H1 (cell line): Measurements from ENCODE around the gene ALDH4A1. TPM values are rescaled to one million over a fixed set of nuclear protein-coding genes. Genes with fewer than 3 reads are reported as not detected.

Source experiments
- CTCF ChIA-PET: fragments of 300-600 bp; sonication (Branson Sonifier 250); formaldehyde crosslinking; loops from one replicate; lab custom pipeline; 2021; ENCODE audit not compliant: partially characterized antibody; lab: Charles Lee
- POLR2A ChIA-PET: fragments of 300-600 bp; sonication (Branson Sonifier 250); formaldehyde crosslinking; loops from one replicate; lab custom pipeline; 2021; ENCODE audit warnings: inconsistent platforms; ENCODE audit not compliant: partially characterized antibody; lab: Charles Lee
- DNase-seq, 2 experiments: peaks; one replicate each; pipeline versions ENCODE4 v3.0.0 to v3.0.0-alpha.2; 2010 to 2022; ENCODE audit warnings: low spot score in 2 of 2, low read depth in 1 of 2, mixed read lengths in 1 of 2
- FAIRE-seq: peaks from 2 replicates; lab custom pipeline; 2011; peaks lifted over from hg19 to GRCh38; lab: Jason Lieb, UNC
- H2AFZ ChIP-seq: 2 replicates; pipeline ENCODE4 v1.8.1; 2012; ENCODE audit warnings: low read length, inconsistent platforms
- H2AK5ac ChIP-seq: 2 replicates; pipeline ENCODE4 v1.6.1; 2013; ENCODE audit warnings: low read depth, low read length
- H2BK120ac ChIP-seq: replicated peaks from 2 replicates; pipeline ENCODE3; 2013; ENCODE audit warnings: low read depth, low read length, inconsistent platforms
- H2BK12ac ChIP-seq: 2 replicates; pipeline ENCODE4 v1.6.1; 2013; ENCODE audit warnings: low read depth, low read length
- H2BK15ac ChIP-seq: 2 replicates; pipeline ENCODE4 v1.6.1; 2013; ENCODE audit warnings: low read length
- H2BK20ac ChIP-seq: 2 replicates; pipeline ENCODE4 v1.6.1; 2013; ENCODE audit warnings: low read length
- H2BK5ac ChIP-seq: 2 replicates; pipeline ENCODE4 v1.6.1; 2013; ENCODE audit warnings: low read depth, low read length
- H3K14ac ChIP-seq: 2 replicates; pipeline ENCODE4 v1.6.1; 2013; ENCODE audit warnings: inconsistent platforms; ENCODE audit not compliant: insufficient read length
- H3K18ac ChIP-seq: 2 replicates; pipeline ENCODE4 v1.6.1; 2013; ENCODE audit warnings: low read length; ENCODE audit errors: extremely low read depth
- H3K23ac ChIP-seq: 2 replicates; pipeline ENCODE4 v1.6.1; 2013; ENCODE audit warnings: inconsistent platforms; ENCODE audit not compliant: insufficient read length
- H3K23me2 ChIP-seq: 2 replicates; pipeline ENCODE4 v1.6.1; 2013; ENCODE audit warnings: low read depth, low read length
- H3K27ac ChIP-seq: 2 replicates; pipeline ENCODE4 v1.6.1; 2011; ENCODE audit warnings: low read depth, low read length, inconsistent platforms
- H3K27me3 ChIP-seq, 4 experiments: replicated peaks in 1 of 4; 1 replicate in 1 of 4; 2 replicates in 3 of 4; pipeline versions ENCODE4 v1.6.1 to v1.8.1; 2011 to 2013; ENCODE audit warnings: low read length in 3 of 4, mild to moderate bottlenecking in 3 of 4, inconsistent platforms in 2 of 4, mixed read lengths in 2 of 4, moderate library complexity in 1 of 4; ENCODE audit not compliant: control insufficient read depth in 3 of 4, insufficient read depth in 3 of 4; ENCODE audit errors: extremely low read depth in 1 of 4
- H3K36me3 ChIP-seq, 4 experiments: 2 replicates each; pipeline versions ENCODE4 v1.6.1 to v1.8.1; 2011 to 2013; ENCODE audit warnings: mild to moderate bottlenecking in 4 of 4, low read length in 3 of 4, moderate library complexity in 2 of 4, control low read depth in 1 of 4, inconsistent platforms in 1 of 4; ENCODE audit not compliant: insufficient read depth in 4 of 4, control insufficient read depth in 2 of 4
- H3K4ac ChIP-seq: replicated peaks from 2 replicates; pipeline ENCODE3; 2013; ENCODE audit warnings: low read length, low read depth, mixed read lengths, inconsistent platforms; ENCODE audit not compliant: insufficient read length
- H3K4me1 ChIP-seq, 4 experiments: replicated peaks in 1 of 4; 1 replicate in 1 of 4; 2 replicates in 3 of 4; pipeline versions ENCODE4 v1.6.1 to v1.8.1; 2011 to 2013; ENCODE audit warnings: low read length in 3 of 4, inconsistent platforms in 2 of 4, mixed read lengths in 1 of 4; ENCODE audit not compliant: insufficient read depth in 4 of 4, control insufficient read depth in 3 of 4
- H3K4me2 ChIP-seq, 2 experiments: 2 replicates each; pipeline versions ENCODE4 v1.6.1 to v1.8.1; 2011 to 2013; ENCODE audit warnings: low read depth in 2 of 2, low read length in 2 of 2, control low read depth in 1 of 2, inconsistent platforms in 1 of 2, mild to moderate bottlenecking in 1 of 2; ENCODE audit not compliant: insufficient read depth in 1 of 2
- H3K4me3 ChIP-seq, 4 experiments: fragments of 200-600, 300-600 bp in 1 of 4; sonication (generic), shearing (Covaris generic), sonication (Bioruptor Twin) in 1 of 4; 2 replicates each; pipeline versions ENCODE4 v1.5.1 to v1.8.1; 2011 to 2016; ENCODE audit warnings: low read length in 4 of 4, low read depth in 3 of 4, control low read depth in 2 of 4, inconsistent platforms in 2 of 4, mild to moderate bottlenecking in 2 of 4, mixed read lengths in 1 of 4, moderate library complexity in 1 of 4; ENCODE audit not compliant: insufficient read depth in 2 of 4; ENCODE audit errors: extremely low read depth in 1 of 4
- H3K56ac ChIP-seq: replicated peaks from 2 replicates; pipeline ENCODE3; 2013; ENCODE audit warnings: low read depth, mild to moderate bottlenecking, mixed read lengths, low read length, inconsistent platforms; ENCODE audit not compliant: insufficient read length
- H3K79me1 ChIP-seq: 2 replicates; pipeline ENCODE4 v1.6.1; 2013; ENCODE audit warnings: low read depth, low read length, control low read depth
- H3K79me2 ChIP-seq, 2 experiments: 2 replicates each; pipeline versions ENCODE4 v1.6.1 to v1.8.1; 2012 to 2013; ENCODE audit warnings: low read length in 2 of 2, mild to moderate bottlenecking in 2 of 2, inconsistent platforms in 1 of 2; ENCODE audit not compliant: insufficient read depth in 2 of 2, control insufficient read depth in 1 of 2
- H3K9ac ChIP-seq, 4 experiments: replicated peaks in 1 of 4; 1 replicate in 1 of 4; 2 replicates in 3 of 4; pipeline versions ENCODE4 v1.6.1 to v1.8.1; 2011 to 2013; ENCODE audit warnings: low read depth in 3 of 4, low read length in 3 of 4, control low read depth in 2 of 4, mild to moderate bottlenecking in 2 of 4, moderate library complexity in 2 of 4, inconsistent platforms in 1 of 4; ENCODE audit errors: extremely low read depth in 1 of 4
- H3K9me3 ChIP-seq, 2 experiments: 2 replicates each; pipeline versions ENCODE4 v1.6.1 to v1.8.1; 2012 to 2013; ENCODE audit warnings: mild to moderate bottlenecking in 2 of 2, moderate library complexity in 2 of 2, control low read depth in 1 of 2, inconsistent platforms in 1 of 2, low read depth in 1 of 2, low read length in 1 of 2, mixed read lengths in 1 of 2; ENCODE audit not compliant: insufficient read depth in 2 of 2
- H4K20me1 ChIP-seq, 2 experiments: replicated peaks in 1 of 2; 2 replicates each; pipeline versions ENCODE3 to v1.8.1; 2011 to 2013; ENCODE audit warnings: inconsistent platforms in 2 of 2, low read length in 2 of 2, mild to moderate bottlenecking in 1 of 2; ENCODE audit not compliant: insufficient read depth in 2 of 2, control insufficient read depth in 1 of 2
- H4K5ac ChIP-seq: 2 replicates; pipeline ENCODE4 v1.6.1; 2013; ENCODE audit warnings: low read length, low read depth, mixed read lengths, inconsistent platforms; ENCODE audit not compliant: insufficient read length
- H4K8ac ChIP-seq: 2 replicates; pipeline ENCODE4 v1.8.0; 2013; ENCODE audit warnings: mild to moderate bottlenecking, moderate library complexity, low read length, inconsistent platforms; ENCODE audit not compliant: insufficient read depth; ENCODE audit errors: extremely low read depth
- H4K91ac ChIP-seq: replicated peaks from 2 replicates; pipeline ENCODE3; 2013; ENCODE audit warnings: low read length, mixed read lengths, inconsistent platforms; ENCODE audit not compliant: insufficient read length
- CBX5 ChIP-seq: fragments of 300-800, 300-1000 bp; sonication (generic); IDR thresholded peaks from 2 replicates; pipeline ENCODE4 v1.7.1; 2016; ENCODE audit warnings: antibody characterized with exemption, low read length, low read depth
- EGR1 ChIP-seq: IDR thresholded peaks from 2 replicates; pipeline ENCODE4 v1.6.1; 2011; ENCODE audit warnings: low read depth, low read length, borderline replicate concordance
- EZH2 ChIP-seq: fragments of 200-600 bp; sonication (generic); IDR thresholded peaks from 2 replicates; pipeline ENCODE4 v1.7.1; 2012; ENCODE audit warnings: low read depth, mild to moderate bottlenecking, moderate library complexity, low read length, inconsistent platforms; ENCODE audit not compliant: severe bottlenecking
- KDM1A ChIP-seq: fragments of 200-600, 300-600 bp; sonication (generic); IDR thresholded peaks from 2 replicates; pipeline ENCODE4 v1.7.1; 2016; ENCODE audit warnings: mild to moderate bottlenecking, low read length, borderline replicate concordance
- MAFK ChIP-seq: IDR thresholded peaks from 2 replicates; pipeline ENCODE4 v1.6.1; 2012; ENCODE audit warnings: low read depth, mild to moderate bottlenecking, improper control_type of control experiment, low read length
- SAP30 ChIP-seq: fragments of 300-600 bp; sonication (generic); IDR thresholded peaks from 2 replicates; pipeline ENCODE4 v1.7.1; 2012; ENCODE audit warnings: low read length, moderate library complexity, mild to moderate bottlenecking, inconsistent platforms; ENCODE audit not compliant: insufficient read depth, insufficient replicate concordance
- SP2 ChIP-seq: IDR thresholded peaks from 2 replicates; pipeline ENCODE4 v1.6.1; 2012; ENCODE audit warnings: mild to moderate bottlenecking, low read length, inconsistent platforms
- TAF1 ChIP-seq: IDR thresholded peaks from 2 replicates; pipeline ENCODE4 v1.6.1; 2011; ENCODE audit warnings: mild to moderate bottlenecking, low read depth, low read length
- WGBS, 2 experiments: shearing (Covaris generic) in 1 of 2; methylation state at CpG; one replicate each; pipeline versions ENCODE4 v1.1.6 to v1.1.7; 2013 to 2015; ENCODE audit warnings: low lambda C conversion rate in 2 of 2, mixed read lengths in 2 of 2, inconsistent platforms in 1 of 2, low coverage in 1 of 2, missing lambda C conversion rate in 1 of 2; ENCODE audit not compliant: insufficient replicate concordance in 2 of 2, insufficient coverage in 1 of 2, insufficient read length in 1 of 2; ENCODE audit errors: extremely low coverage in 1 of 2, missing lambda C conversion rate in 1 of 2; 5-methylcytosine and 5-hydroxymethylcytosine counted together
- polyA plus RNA-seq, 7 experiments: library from polyadenylated mRNA; depleted of rRNA in 3 of 7; stranded (reverse) in 5 of 7; unstranded in 2 of 7; fragments of >200 nt in 5 of 7; fragments of 200-250 nt in 2 of 7; gene quantifications; 1 replicate in 5 of 7; 2 replicates in 1 of 7; 4 replicates in 1 of 7; pipeline versions ENCODE4 v1.2.1 to v1.2.3, GENCODE V29; 2011 to 2013; ENCODE audit warnings: missing spikeins in 2 of 7, mixed read lengths in 2 of 7
- total RNA-seq: library from RNA; stranded (reverse); fragmentation: NEBNext Ultra II Directional; extraction: Animal tissue kit (Norgen Biotek cat#: 25700); gene quantifications from 2 replicates; pipeline ENCODE4 v1.2.1, GENCODE V29; 2021
- TF ChIP-seq, protein P1 (sequence below): IDR thresholded peaks from 2 replicates; pipeline ENCODE4 v1.6.1; 2012; ENCODE audit warnings: inconsistent platforms

Gene ALDH4A1
- total and polyA plus RNA-seq, 2 of the 8 experiments (the other 6 are each of a cell fraction or from before 2014, with no cell fraction given), result 30.3 to 35.9 TPM

DNA sequence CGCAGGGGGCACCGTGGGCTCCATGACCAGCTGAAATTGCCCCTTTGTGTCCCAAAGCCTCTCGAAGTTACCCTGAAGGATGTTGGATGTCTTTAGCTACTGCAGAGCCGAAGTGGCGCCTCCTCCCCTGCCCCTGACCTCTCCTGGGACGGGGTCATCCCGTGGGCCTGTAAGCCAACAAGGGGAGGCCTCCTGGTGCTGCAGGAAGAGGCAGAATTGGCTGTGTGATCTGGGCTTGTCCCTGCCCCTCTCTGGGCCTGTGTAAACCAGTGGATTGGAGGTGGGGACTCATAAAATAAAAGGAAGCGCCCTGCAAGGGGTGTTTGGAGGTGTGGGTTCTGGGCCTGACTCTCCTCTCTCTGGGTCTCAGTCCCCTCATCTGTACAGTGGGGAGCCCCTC lies 40.8 kb downstream of the ALDH4A1 start:
- H3K14ac ChIP-seq, result no peak overlapping the region
- H4K8ac ChIP-seq, result no peak overlapping the region
- ChIA-PET POLR2A (no interaction called here), CTCF (interaction anchor here (0.9 to 3.5 kb wide), 4 partner anchors 10 to 264 kb away, joined by 5 to 20 read pairs (median 14); no protein-coding TSS in a partner anchor)
- no peak overlapping the region for H3K56ac ChIP-seq
- peaks cover 0 to 4% (median 0%) of the 10 kb centered on the region in 4 experiments; a peak in 2 of 7 replicates for H3K27me3 ChIP-seq
- no peaks in the 10 kb centered on the region for H3K79me2 ChIP-seq
- no peak overlapping the region for H3K4ac ChIP-seq
- DNase-seq (no peak), FAIRE-seq (no peak)
- no peak overlapping the region for H3K18ac ChIP-seq
- no peak overlapping the region for H2AFZ ChIP-seq
- peaks cover 2% of the 10 kb centered on the region; the same call in 1 of the 2 replicates for H3K79me1 ChIP-seq
- no peak overlapping the region for H2BK5ac ChIP-seq
- no peak overlapping the region for H3K23ac ChIP-seq
- H3K36me3 ChIP-seq, result no peaks in the 10 kb centered on the region; a peak in 1 of 8 replicates
- no peaks in the 10 kb centered on the region for H3K9me3 ChIP-seq
- no peak overlapping the region for H2AK5ac ChIP-seq
- 64% methylated on average over 8 of the region's 8 CpGs; no CpG with 5 or more reads in 1 of the 2 experiments for WGBS, 2 experiments
- H3K9ac ChIP-seq, result no peak overlapping the region
- H3K4me1 ChIP-seq, result no peaks in the 10 kb centered on the region
- no peak overlapping the region for H2BK120ac ChIP-seq
- H3K27ac ChIP-seq, result no peak overlapping the region
- no peak overlapping the region for H3K4me2 ChIP-seq
- H2BK15ac ChIP-seq, result no peak overlapping the region
- peaks cover 10% of the 10 kb centered on the region; the same call in 1 of the 2 replicates for H3K23me2 ChIP-seq
- H4K20me1 ChIP-seq, result peaks cover 0 to 8% of the 10 kb centered on the region in 2 experiments
- H2BK12ac ChIP-seq, result no peak overlapping the region
- H4K91ac ChIP-seq, result no peak overlapping the region
- no peak overlapping the region for H3K4me3 ChIP-seq
- H4K5ac ChIP-seq, result no peak overlapping the region
- H2BK20ac ChIP-seq, result no peak overlapping the region
- no peak for TF ChIP-seq SP2
- TF ChIP-seq TAF1, result no peak
- no peak for TF ChIP-seq KDM1A
- no peak for TF ChIP-seq EZH2
- TF ChIP-seq, protein P1, sequence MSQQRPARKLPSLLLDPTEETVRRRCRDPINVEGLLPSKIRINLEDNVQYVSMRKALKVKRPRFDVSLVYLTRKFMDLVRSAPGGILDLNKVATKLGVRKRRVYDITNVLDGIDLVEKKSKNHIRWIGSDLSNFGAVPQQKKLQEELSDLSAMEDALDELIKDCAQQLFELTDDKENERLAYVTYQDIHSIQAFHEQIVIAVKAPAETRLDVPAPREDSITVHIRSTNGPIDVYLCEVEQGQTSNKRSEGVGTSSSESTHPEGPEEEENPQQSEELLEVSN, result no peak
- TF ChIP-seq EGR1, result no peak
- no peak for TF ChIP-seq MAFK
- no peak for TF ChIP-seq SAP30
- no peak for TF ChIP-seq CBX5
